ENCODE data around the gene FOXB1.

FOXB1 gene

DNA sequence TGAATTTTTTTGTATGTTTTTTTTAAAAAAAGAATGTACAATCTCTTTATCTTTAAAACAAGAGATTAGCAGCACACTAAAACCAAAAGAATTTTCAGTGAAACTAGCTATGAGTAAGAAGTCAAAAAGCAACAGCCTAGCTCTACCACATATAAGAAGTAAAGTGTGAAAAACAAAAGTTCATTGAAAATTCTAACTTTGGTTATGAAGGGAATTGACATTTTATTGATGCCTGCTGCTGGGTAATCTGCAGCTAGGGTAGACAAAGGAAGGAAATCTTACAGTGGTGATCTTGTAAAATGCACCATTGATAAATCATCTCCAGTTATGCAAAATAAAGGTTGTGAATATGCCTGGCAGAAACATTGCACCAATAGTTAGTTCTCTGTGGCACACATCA lies 37.8 kb upstream of the FOXB1 start:
- DNase-seq = no peak
- Histone ChIP-seq H3K36me3 (no peaks in the 10 kb centered on the region), H3K27me3 (ENCODE audit: insufficient read depth, low read depth, severe bottlenecking) (no peaks in the 10 kb centered on the region), H3K27ac (no peak overlapping the region), H3K4me3 (ENCODE audit: low read depth, low read length) (no peak overlapping the region), H3K9me3 (ENCODE audit: severe bottlenecking) (no peaks in the 10 kb centered on the region)
- TF ChIP-seq, protein P1, sequence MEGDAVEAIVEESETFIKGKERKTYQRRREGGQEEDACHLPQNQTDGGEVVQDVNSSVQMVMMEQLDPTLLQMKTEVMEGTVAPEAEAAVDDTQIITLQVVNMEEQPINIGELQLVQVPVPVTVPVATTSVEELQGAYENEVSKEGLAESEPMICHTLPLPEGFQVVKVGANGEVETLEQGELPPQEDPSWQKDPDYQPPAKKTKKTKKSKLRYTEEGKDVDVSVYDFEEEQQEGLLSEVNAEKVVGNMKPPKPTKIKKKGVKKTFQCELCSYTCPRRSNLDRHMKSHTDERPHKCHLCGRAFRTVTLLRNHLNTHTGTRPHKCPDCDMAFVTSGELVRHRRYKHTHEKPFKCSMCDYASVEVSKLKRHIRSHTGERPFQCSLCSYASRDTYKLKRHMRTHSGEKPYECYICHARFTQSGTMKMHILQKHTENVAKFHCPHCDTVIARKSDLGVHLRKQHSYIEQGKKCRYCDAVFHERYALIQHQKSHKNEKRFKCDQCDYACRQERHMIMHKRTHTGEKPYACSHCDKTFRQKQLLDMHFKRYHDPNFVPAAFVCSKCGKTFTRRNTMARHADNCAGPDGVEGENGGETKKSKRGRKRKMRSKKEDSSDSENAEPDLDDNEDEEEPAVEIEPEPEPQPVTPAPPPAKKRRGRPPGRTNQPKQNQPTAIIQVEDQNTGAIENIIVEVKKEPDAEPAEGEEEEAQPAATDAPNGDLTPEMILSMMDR (IDR thresholded peaks at IDR 0.05; ENCODE audit: low read depth, low read length) = no peak

DNA sequence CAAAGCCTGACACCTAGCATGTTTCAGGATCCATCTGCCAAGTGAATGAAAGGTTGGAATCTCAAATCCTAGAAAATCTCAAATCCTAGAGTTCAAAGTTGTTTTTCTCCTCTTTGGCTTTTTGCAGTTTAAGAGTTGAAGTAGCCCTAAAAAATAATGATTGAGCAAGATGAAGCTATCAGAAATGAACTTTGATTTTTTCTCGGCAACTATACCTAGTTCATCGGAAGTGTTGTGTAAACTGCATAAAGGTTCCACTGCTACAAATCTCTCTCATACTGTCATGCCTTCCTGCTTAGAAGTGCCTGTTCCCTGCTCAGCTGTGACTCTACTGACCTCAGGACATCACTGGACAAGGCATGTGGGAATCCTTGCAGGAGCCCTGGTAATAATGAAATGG lies 35.8 kb upstream of the FOXB1 start:
- Histone ChIP-seq H3K9me3 (ENCODE audit: severe bottlenecking) (no peaks in the 10 kb centered on the region), H3K4me3 (ENCODE audit: low read depth, low read length) (no peak overlapping the region), H3K36me3 (no peaks in the 10 kb centered on the region), H3K27me3 (ENCODE audit: insufficient read depth, low read depth, severe bottlenecking) (no peaks in the 10 kb centered on the region), H3K27ac (no peak overlapping the region)
- DNase-seq = no peak
- TF ChIP-seq, protein P1 (IDR thresholded peaks at IDR 0.05; ENCODE audit: low read depth, low read length) = no peak

DNA sequence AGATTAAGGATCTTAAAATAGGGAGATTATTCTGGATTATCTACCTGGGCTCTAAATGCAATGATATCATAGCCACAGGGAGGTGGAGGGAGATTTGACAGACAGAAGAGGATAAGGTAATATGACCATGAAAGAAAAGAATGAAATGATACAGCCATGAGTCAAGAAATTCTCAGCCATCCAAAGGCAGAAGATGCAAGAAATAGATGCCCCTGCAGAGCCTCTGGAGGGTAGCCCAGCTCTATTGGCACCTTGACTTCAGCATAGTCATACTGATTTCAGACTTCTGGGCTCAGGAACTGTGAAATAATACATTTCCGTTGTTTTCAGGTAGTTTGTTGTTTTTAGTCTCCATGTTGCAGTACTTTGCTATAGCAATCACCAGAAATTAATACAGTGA lies 31.9 kb upstream of the FOXB1 start:
- Histone ChIP-seq H3K27ac (no peak overlapping the region), H3K36me3 (no peaks in the 10 kb centered on the region), H3K4me3 (ENCODE audit: low read depth, low read length) (no peak overlapping the region), H3K27me3 (ENCODE audit: insufficient read depth, low read depth, severe bottlenecking) (no peaks in the 10 kb centered on the region), H3K9me3 (ENCODE audit: severe bottlenecking) (no peaks in the 10 kb centered on the region)
- DNase-seq = no peak
- TF ChIP-seq, protein P1 (IDR thresholded peaks at IDR 0.05; ENCODE audit: low read depth, low read length) = no peak

DNA sequence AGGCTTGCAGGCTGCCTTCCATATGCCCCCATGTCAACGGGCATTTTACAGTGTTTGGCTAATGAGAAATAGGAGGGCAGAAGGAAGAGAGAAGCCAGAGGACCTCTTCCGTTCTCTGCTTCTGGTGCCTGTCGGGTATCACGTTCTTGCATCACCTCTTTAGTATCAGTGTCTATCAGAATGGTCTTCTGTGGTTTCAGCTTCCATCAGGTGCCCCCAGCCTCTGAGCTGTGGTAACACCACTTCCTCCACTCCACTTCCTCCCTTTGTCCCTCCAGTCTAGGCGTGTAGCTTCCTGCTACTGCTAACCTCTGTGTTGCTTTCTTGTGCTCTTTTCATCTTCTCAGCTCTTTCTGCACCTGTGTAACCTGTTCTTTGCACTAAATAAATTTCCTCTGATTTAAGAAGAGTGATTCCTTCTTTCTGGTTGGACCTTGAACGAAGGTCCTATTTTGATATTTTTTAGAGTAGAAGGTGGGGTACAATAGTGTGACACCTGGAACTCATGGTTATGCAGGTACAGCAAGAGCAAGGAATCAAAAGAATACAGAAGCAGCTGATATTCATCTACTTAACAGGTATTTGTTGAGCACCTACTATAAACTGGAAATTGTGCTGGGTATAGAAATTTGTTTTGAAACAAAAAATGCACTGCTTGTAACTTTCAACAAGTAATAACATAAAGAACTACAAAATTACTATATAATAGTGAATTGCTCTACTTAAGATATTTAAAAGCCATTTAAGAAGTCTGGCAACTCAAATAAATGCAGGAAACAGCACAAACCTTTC lies 27.4 kb upstream of the FOXB1 start:
- Histone ChIP-seq H3K9me3 (ENCODE audit: severe bottlenecking) (no peaks in the 10 kb centered on the region), H3K4me3 (ENCODE audit: low read depth, low read length) (no peak overlapping the region), H3K27me3 (ENCODE audit: insufficient read depth, low read depth, severe bottlenecking) (no peaks in the 10 kb centered on the region), H3K36me3 (no peaks in the 10 kb centered on the region), H3K27ac (no peak overlapping the region)
- no peak for DNase-seq
- TF ChIP-seq, protein P1 (IDR thresholded peaks at IDR 0.05; ENCODE audit: low read depth, low read length) = no peak

DNA sequence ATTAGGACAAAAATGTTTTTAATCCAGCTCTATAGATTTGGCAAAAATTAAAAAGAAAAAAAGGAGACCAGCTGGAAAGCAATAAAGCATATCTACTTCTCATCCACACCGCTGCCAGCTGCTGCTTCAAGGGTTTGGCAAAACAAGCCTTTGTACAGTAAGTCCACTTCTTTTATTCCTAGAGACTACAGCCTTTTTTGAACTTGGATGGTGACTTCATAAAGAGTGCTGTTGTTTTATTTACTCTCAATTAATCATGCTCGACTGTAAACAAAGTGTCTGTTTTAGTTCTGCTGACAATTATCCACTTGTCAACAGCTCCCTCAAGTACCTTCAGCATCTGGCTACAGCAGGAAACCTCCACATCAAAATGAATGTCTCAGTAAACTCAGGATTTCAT lies 12.3 kb upstream of the FOXB1 start:
- Histone ChIP-seq H3K4me3 (ENCODE audit: low read depth, low read length) (no peak overlapping the region), H3K27me3 (ENCODE audit: insufficient read depth, low read depth, severe bottlenecking) (peaks cover 28% of the 10 kb centered on the region), H3K27ac (no peak overlapping the region), H3K36me3 (no peaks in the 10 kb centered on the region), H3K9me3 (ENCODE audit: severe bottlenecking) (no peaks in the 10 kb centered on the region)
- TF ChIP-seq, protein P1 (IDR thresholded peaks at IDR 0.05; ENCODE audit: low read depth, low read length) = no peak
- no peak for DNase-seq

Data from WERI-Rb-1 (cell line).